ENCODE measurements around the gene RARB.

RARB gene

GRCh38 chr3:25448750-25449692 is 21.0 kb downstream of the RARB start:
- no peak for DNase-seq

- no peak for DNase-seq
Observed at GRCh38 chr3:25449857-25450256, 21.8 kb downstream of the RARB start.

- DNase-seq: no peak
Observed at GRCh38 chr3:25452192-25452591, 24.1 kb downstream of the RARB start.

GRCh38 chr3:25452740-25453139 is 24.7 kb downstream of the RARB start:
- DNase-seq: no peak

GRCh38 chr3:25453619-25454004 is 25.5 kb downstream of the RARB start:
- no peak for DNase-seq

GRCh38 chr3:25454005-25454927 is 26.2 kb downstream of the RARB start:
- no peak for DNase-seq

GRCh38 chr3:25455441-25456132 is 27.5 kb downstream of the RARB start:
- no peak for DNase-seq

GRCh38 chr3:25456723-25457670 is 28.9 kb downstream of the RARB start:
- DNase-seq: no peak

GRCh38 chr3:25457671-25458419 is 29.8 kb downstream of the RARB start:
- no peak for DNase-seq

GRCh38 chr3:25458420-25458814 is 30.4 kb downstream of the RARB start:
- no peak for DNase-seq

GRCh38 chr3:25460751-25461150 is 32.7 kb downstream of the RARB start:
- peak; percentile 8 for DNase-seq

GRCh38 chr3:25461946-25462345 is 33.9 kb downstream of the RARB start:
- no peak for DNase-seq

- DNase-seq: no peak
Observed at GRCh38 chr3:25462495-25462894, 34.4 kb downstream of the RARB start.

GRCh38 chr3:25463836-25464418 is 35.9 kb downstream of the RARB start:
- no peak for DNase-seq

GRCh38 chr3:25465266-25465860 is 37.3 kb downstream of the RARB start:
- DNase-seq: no peak

GRCh38 chr3:25468866-25469319 is 40.8 kb downstream of the RARB start:
- no peak for DNase-seq

GRCh38 chr3:25469558-25469957 is 41.5 kb downstream of the RARB start:
- no peak for DNase-seq

GRCh38 chr3:25471081-25471768 is 43.2 kb downstream of the RARB start:
- no peak for DNase-seq

- no peak for DNase-seq
Observed at GRCh38 chr3:25472153-25472552, 44.1 kb downstream of the RARB start.

GRCh38 chr3:25472731-25473130 is 44.7 kb downstream of the RARB start:
- no peak for DNase-seq
